Endothelial cell of umbilical vein (primary cell): ENCODE data around the gene ASAP2. TPM values are rescaled to one million over a fixed set of nuclear protein-coding genes. Genes with fewer than 3 reads are reported as not detected.

Source experiments
- BruUV-seq: library from RNA; stranded (reverse); fragments of 400-500 nt; replicated peaks from 2 replicates; lab custom pipeline; 2021; lab: Mats Ljungman, UMichigan
- CTCF ChIA-PET: fragments of 300-600, 350-600 bp; sonication (Branson Sonifier 250); formaldehyde crosslinking; loops from one replicate; lab custom pipeline; 2021; ENCODE audit warnings: antibody characterized with exemption, inconsistent platforms; lab: Charles Lee
- POLR2A ChIA-PET: fragments of 300-600, 350-600 bp; sonication (Branson Sonifier 250); formaldehyde crosslinking; loops from one replicate; lab custom pipeline; 2021; ENCODE audit warnings: antibody characterized with exemption, inconsistent platforms; lab: Charles Lee
- DNase-seq: peaks from one replicate; pipeline ENCODE4 v3.0.0-alpha.2; 2011; ENCODE audit warnings: low read depth, low spot score
- FAIRE-seq: peaks from 2 replicates; lab custom pipeline; 2011; peaks lifted over from hg19 to GRCh38; lab: Jason Lieb, UNC
- H2AFZ ChIP-seq: 2 replicates; pipeline ENCODE4 v1.6.0; 2012; ENCODE audit warnings: low read depth, low read length, control low read depth, inconsistent platforms
- H3K27ac ChIP-seq: 2 replicates; pipeline ENCODE4 v1.5.1; 2011; ENCODE audit warnings: low read depth, mild to moderate bottlenecking, control low read depth, low read length, moderate library complexity; ENCODE audit not compliant: insufficient read depth
- H3K27me3 ChIP-seq, 2 experiments: 2 replicates each; pipeline versions ENCODE4 v1.6.0 to v1.6.1; 2011; ENCODE audit warnings: low read length in 2 of 2, mixed read lengths in 1 of 2; ENCODE audit not compliant: control insufficient read depth in 2 of 2, insufficient read depth in 2 of 2
- H3K36me3 ChIP-seq, 2 experiments: 2 replicates in 1 of 2; 3 replicates in 1 of 2; pipeline ENCODE4 v1.5.1; 2011; ENCODE audit warnings: low read length in 2 of 2, mild to moderate bottlenecking in 1 of 2, moderate library complexity in 1 of 2; ENCODE audit not compliant: control insufficient read depth in 2 of 2, insufficient read depth in 2 of 2; ENCODE audit errors: extremely low read depth in 1 of 2
- H3K4me1 ChIP-seq: 3 replicates; pipeline ENCODE4 v1.5.1; 2011; ENCODE audit warnings: mild to moderate bottlenecking, low read length; ENCODE audit not compliant: control insufficient read depth, insufficient read depth; ENCODE audit errors: extremely low read depth
- H3K4me2 ChIP-seq: 2 replicates; pipeline ENCODE4 v1.6.1; 2011; ENCODE audit warnings: low read length, control low read depth, mixed read lengths; ENCODE audit not compliant: insufficient read depth
- H3K4me3 ChIP-seq, 3 experiments: fragments of 200-600 bp in 1 of 3; sonication (generic), shearing (Covaris generic) in 1 of 3; replicated peaks in 1 of 3; 2 replicates each; pipeline ENCODE4 v1.5.1; 2011 to 2016; ENCODE audit warnings: control low read depth in 3 of 3, low read length in 3 of 3, mild to moderate bottlenecking in 2 of 3, inconsistent platforms in 1 of 3, low read depth in 1 of 3, moderate library complexity in 1 of 3; ENCODE audit not compliant: insufficient read depth in 1 of 3
- H3K79me2 ChIP-seq: 2 replicates; pipeline ENCODE4 v1.6.0; 2012; ENCODE audit warnings: low read length, inconsistent platforms; ENCODE audit not compliant: control insufficient read depth, insufficient read depth
- H3K9ac ChIP-seq: replicated peaks from 2 replicates; pipeline ENCODE3; 2011; ENCODE audit warnings: low read length, control low read depth; ENCODE audit not compliant: insufficient read depth; ENCODE audit errors: extremely low read depth
- H3K9me1 ChIP-seq: replicated peaks from 3 replicates; pipeline ENCODE4 v1.6.0; 2011; ENCODE audit warnings: mild to moderate bottlenecking, low read length; ENCODE audit not compliant: control insufficient read depth, insufficient read depth; ENCODE audit errors: extremely low read depth
- H3K9me3 ChIP-seq: replicated peaks from 2 replicates; pipeline ENCODE4 v1.5.1; 2012; ENCODE audit warnings: low read length, inconsistent platforms; ENCODE audit not compliant: control insufficient read depth, insufficient read depth
- H4K20me1 ChIP-seq: replicated peaks from 2 replicates; pipeline ENCODE3; 2011; ENCODE audit warnings: mild to moderate bottlenecking, low read length; ENCODE audit not compliant: control insufficient read depth, insufficient read depth; ENCODE audit errors: extremely low read depth
- EZH2 ChIP-seq: IDR thresholded peaks from 2 replicates; pipeline ENCODE4 v1.6.1; 2012; ENCODE audit warnings: borderline replicate concordance, low read depth, mild to moderate bottlenecking, moderate library complexity, low read length, inconsistent platforms; ENCODE audit not compliant: severe bottlenecking
- FOS ChIP-seq: IDR thresholded peaks from 2 replicates; pipeline ENCODE4 v1.6.1; 2011; ENCODE audit warnings: mild to moderate bottlenecking, low read length, moderate library complexity, borderline replicate concordance; ENCODE audit not compliant: insufficient read depth
- GATA2 ChIP-seq: IDR thresholded peaks from 2 replicates; pipeline ENCODE4 v1.7.0; 2011; ENCODE audit warnings: low read depth, mild to moderate bottlenecking, moderate library complexity, mixed read lengths, low read length; ENCODE audit not compliant: insufficient read length, insufficient read depth
- JUN ChIP-seq: IDR thresholded peaks from 2 replicates; pipeline ENCODE4 v1.6.1; 2011; ENCODE audit warnings: borderline replicate concordance, low read depth; ENCODE audit not compliant: insufficient read length, insufficient read depth
- MYC ChIP-seq: IDR thresholded peaks from one replicate; pipeline ENCODE4 v1.6.1; 2011; ENCODE audit warnings: mild to moderate bottlenecking, low read depth, low read length
- POLR2A ChIP-seq: IDR thresholded peaks from 2 replicates; pipeline ENCODE4 v1.6.1; 2012; ENCODE audit warnings: low read depth, mild to moderate bottlenecking, control low read depth, low read length
- POLR2AphosphoS5 ChIP-seq: IDR thresholded peaks from 2 replicates; pipeline ENCODE4 v1.6.1; 2012; ENCODE audit warnings: low read depth, mild to moderate bottlenecking, control low read depth, low read length, moderate library complexity; ENCODE audit not compliant: insufficient read depth
- dilution Hi-C: fragments of 300-500 bp; cut with MboI; formaldehyde crosslinking; loops from one replicate; pipeline ENCODE4 v1.15.0; 2019; ENCODE audit warnings: low sequenced_read_pairs; ENCODE audit not compliant: extremely low pct_ligation_motif_present
- intact Hi-C: fragments of 100-400 bp; cut with micrococcal nuclease; formaldehyde crosslinking; loops from one replicate; pipeline ENCODE4 v1.10.0; 2022
- polyA plus RNA-seq, 4 experiments: library from polyadenylated mRNA; depleted of rRNA in 3 of 4; stranded (reverse) in 3 of 4; unstranded in 1 of 4; fragments of >200 nt; gene quantifications; 2 replicates each; pipeline versions ENCODE4 v1.2.1 to v1.2.3, GENCODE V29; 2011 to 2012; ENCODE audit warnings: missing spikeins in 1 of 4
- total RNA-seq: library from RNA; stranded (reverse); gene quantifications from 2 replicates; pipeline ENCODE4 v1.2.3, GENCODE V29; 2021
- TF ChIP-seq, protein P1 (sequence below), 2 donors: IDR thresholded peaks; 1 replicate in 1 of 2; 2 replicates in 1 of 2; pipeline ENCODE4 v1.5.1; 2011; ENCODE audit warnings: low read length in 2 of 2, mild to moderate bottlenecking in 2 of 2, moderate library complexity in 2 of 2, control low read depth in 1 of 2, inconsistent platforms in 1 of 2, low read depth in 1 of 2; ENCODE audit not compliant: insufficient read depth in 1 of 2; ENCODE audit errors: extremely low read depth in 1 of 2
- TF ChIP-seq, protein P2 (sequence below): IDR thresholded peaks from 2 replicates; pipeline ENCODE4 v1.6.1; 2011; ENCODE audit not compliant: insufficient read depth, insufficient read length

ASAP2 gene
- total and polyA plus RNA-seq, 2 donors (not counting 3 experiments of a cell fraction or from before 2014, with no cell fraction given) = 31.1 to 79.2 TPM

DNA sequence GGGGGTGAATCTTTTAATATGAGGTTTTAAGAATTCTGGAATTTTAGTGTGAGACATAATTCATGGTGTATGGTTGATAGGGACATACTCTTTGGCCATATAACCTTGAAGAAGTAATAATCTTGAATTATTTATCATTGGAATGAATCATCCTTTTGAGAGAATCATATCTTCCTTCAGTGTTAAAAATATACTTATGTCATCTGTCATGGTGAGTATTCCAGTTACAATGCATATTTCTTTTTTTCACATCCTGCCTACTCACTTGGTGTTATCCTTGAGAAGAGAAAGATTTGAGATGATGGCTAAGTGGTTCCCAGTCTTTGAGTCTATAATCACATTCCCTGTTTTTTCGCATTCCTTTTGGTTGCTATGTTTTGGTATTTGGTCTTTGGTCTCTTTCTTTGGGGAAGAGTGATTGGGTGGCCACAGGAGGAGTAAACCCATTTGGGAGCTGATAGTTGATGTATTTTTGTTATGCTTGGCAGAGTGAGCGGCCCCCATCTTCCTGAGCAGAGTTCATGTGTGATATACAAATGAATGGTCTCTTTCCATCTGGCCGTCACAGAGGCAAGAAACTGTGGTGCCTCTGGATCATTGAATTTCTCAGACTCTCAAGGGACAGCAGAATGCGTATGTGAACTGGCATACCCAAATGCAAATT lies 21.6 kb downstream of the ASAP2 start:
- Histone ChIP-seq H2AFZ (no peak overlapping the region), H3K9me3 (no peaks in the 10 kb centered on the region), H3K4me3 (no peak overlapping the region), H3K79me2 (peaks cover 99% of the 10 kb centered on the region), H3K4me2 (peak overlapping the region; percentile 68), H3K4me1 (peaks cover 96% of the 10 kb centered on the region), H4K20me1 (no peaks in the 10 kb centered on the region), H3K36me3 (no peaks in the 10 kb centered on the region), H3K27ac (peak overlapping the region; percentile 75), H3K9me1 (no peaks in the 10 kb centered on the region), H3K9ac (no peak overlapping the region), H3K27me3 (no peaks in the 10 kb centered on the region)
- dilution Hi-C loops = no loop called here
- no TSS peak for BruUV-seq
- peak; percentile 65 for TF ChIP-seq FOS
- peak; percentile 10 for TF ChIP-seq GATA2
- TF ChIP-seq, protein P1, sequence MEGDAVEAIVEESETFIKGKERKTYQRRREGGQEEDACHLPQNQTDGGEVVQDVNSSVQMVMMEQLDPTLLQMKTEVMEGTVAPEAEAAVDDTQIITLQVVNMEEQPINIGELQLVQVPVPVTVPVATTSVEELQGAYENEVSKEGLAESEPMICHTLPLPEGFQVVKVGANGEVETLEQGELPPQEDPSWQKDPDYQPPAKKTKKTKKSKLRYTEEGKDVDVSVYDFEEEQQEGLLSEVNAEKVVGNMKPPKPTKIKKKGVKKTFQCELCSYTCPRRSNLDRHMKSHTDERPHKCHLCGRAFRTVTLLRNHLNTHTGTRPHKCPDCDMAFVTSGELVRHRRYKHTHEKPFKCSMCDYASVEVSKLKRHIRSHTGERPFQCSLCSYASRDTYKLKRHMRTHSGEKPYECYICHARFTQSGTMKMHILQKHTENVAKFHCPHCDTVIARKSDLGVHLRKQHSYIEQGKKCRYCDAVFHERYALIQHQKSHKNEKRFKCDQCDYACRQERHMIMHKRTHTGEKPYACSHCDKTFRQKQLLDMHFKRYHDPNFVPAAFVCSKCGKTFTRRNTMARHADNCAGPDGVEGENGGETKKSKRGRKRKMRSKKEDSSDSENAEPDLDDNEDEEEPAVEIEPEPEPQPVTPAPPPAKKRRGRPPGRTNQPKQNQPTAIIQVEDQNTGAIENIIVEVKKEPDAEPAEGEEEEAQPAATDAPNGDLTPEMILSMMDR (IDR thresholded peaks at IDR 0.05; ENCODE audit: extremely low read depth in 1 of 2, insufficient read depth in 1 of 2, low read depth in 1 of 2, low read length in 2 of 2) = no peak
- TF ChIP-seq MYC = no peak
- TF ChIP-seq, protein P2, sequence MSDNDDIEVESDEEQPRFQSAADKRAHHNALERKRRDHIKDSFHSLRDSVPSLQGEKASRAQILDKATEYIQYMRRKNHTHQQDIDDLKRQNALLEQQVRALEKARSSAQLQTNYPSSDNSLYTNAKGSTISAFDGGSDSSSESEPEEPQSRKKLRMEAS = no peak
- TF ChIP-seq POLR2AphosphoS5 = no peak
- peak; percentile 52 for TF ChIP-seq JUN
- TF ChIP-seq EZH2 = no peak
- no peak for TF ChIP-seq POLR2A
- ChIA-PET POLR2A (no interaction called here), CTCF (interaction anchor here (1.0 to 2.1 kb wide), 3 partner anchors 19 to 41 kb away, joined by 3 to 6 read pairs (median 5); no protein-coding TSS in a partner anchor)
- peak; percentile 59 for DNase-seq
- peak; percentile 62 for FAIRE-seq
- intact Hi-C loops = no loop called here
